Gastrocnemius medialis (tissue), 4 donors: ENCODE measurements around the gene PROM1. TPM values are rescaled to one million over a fixed set of nuclear protein-coding genes. Genes with fewer than 3 reads are reported as not detected.

Experiments
- ATAC-seq, 2 donors: fragments of 150-250 bp; one replicate each; pipeline ENCODE4 v1.9.1; 2016
- DNase-seq, 2 donors: peaks; one replicate each; pipeline ENCODE4 v3.0.0-alpha.2; 2019
- H3K27ac ChIP-seq, 4 donors: fragments of 200-600 bp; sonication (generic); 1 replicate in 1 of 4; 2 replicates in 3 of 4; pipeline ENCODE4 v1.5.1; 2016 to 2018; ENCODE audit warnings: mild to moderate bottlenecking in 2 of 4, moderate library complexity in 1 of 4
- H3K27me3 ChIP-seq, 3 donors: fragments of 200-600 bp; sonication (generic) in 2 of 3; 1 replicate in 1 of 3; 2 replicates in 2 of 3; pipeline versions ENCODE4 v1.5.1 to v1.6.0; 2016 to 2019; ENCODE audit warnings: mild to moderate bottlenecking in 1 of 3, moderate library complexity in 1 of 3
- H3K36me3 ChIP-seq, 2 donors: fragments of 200-600 bp; sonication (generic) in 1 of 2; one replicate each; pipeline ENCODE4 v1.5.1; 2017 to 2018
- H3K4me1 ChIP-seq, 2 donors: fragments of 200-600 bp; sonication (generic) in 1 of 2; one replicate each; pipeline ENCODE4 v1.5.1; 2016 to 2017; ENCODE audit warnings: mild to moderate bottlenecking in 2 of 2
- H3K4me3 ChIP-seq, 4 donors: fragments of 200-600 bp; sonication (generic) in 3 of 4; 1 replicate in 1 of 4; 2 replicates in 3 of 4; pipeline ENCODE4 v1.5.1; 2016 to 2019; ENCODE audit warnings: mild to moderate bottlenecking in 2 of 4
- H3K9me3 ChIP-seq, 3 donors: fragments of 200-600 bp; sonication (generic) in 2 of 3; 1 replicate in 1 of 3; 2 replicates in 2 of 3; pipeline ENCODE4 v1.5.1; 2016 to 2019
- CTCF ChIP-seq, 5 experiments: fragments of 450-650 bp in 3 of 5; fragments of 200-600 bp in 2 of 5; sonication (generic) in 2 of 5; IDR thresholded peaks in 4 of 5; conservative IDR thresholded peaks in 1 of 5; 1 replicate in 4 of 5; 2 replicates in 1 of 5; pipeline ENCODE4 v1.5.1; 2016 to 2019; ENCODE audit warnings: antibody characterized with exemption in 5 of 5, mild to moderate bottlenecking in 3 of 5, moderate library complexity in 3 of 5
- POLR2A ChIP-seq, 2 donors: fragments of 450-650 bp; IDR thresholded peaks; one replicate each; pipeline ENCODE4 v1.6.1; 2017; ENCODE audit warnings: antibody characterized with exemption in 2 of 2, mild to moderate bottlenecking in 2 of 2, moderate library complexity in 2 of 2
- in situ Hi-C, 4 donors: fragments of 200-750 bp; cut with MboI; loops; one replicate each; pipeline versions ENCODE4 v1.15.0 to v1.8.0; 2017; ENCODE audit warnings: low sequenced_read_pairs in 4 of 4
- intact Hi-C: fragments of 100-400 bp; cut with DNase I; formaldehyde crosslinking; loops from one replicate; pipeline ENCODE4 v1.15.1; 2023; ENCODE audit warnings: low total_unique reads
- total RNA-seq, 4 donors: library from RNA; depleted of rRNA; stranded (reverse); fragments of >200 nt; gene quantifications; one replicate each; pipeline versions ENCODE4 v1.1.0 to v1.2.3, GENCODE V29; 2016

Gene PROM1
- total RNA-seq, 4 donors from 2014 or later: 0.11 to 2.9 (median 0.58) TPM; not detected in 1

- peak overlapping the region in 2 of 4 donors; percentile 32 to 49 for H3K27ac ChIP-seq
- peak; percentile 74 to 90 for ATAC-seq
These were observed 38.5 kb upstream of the PROM1 start for GRCh38 chr4:16122308-16122711.

GRCh38 chr4:16120720-16121119, 36.9 kb upstream of the PROM1 start:
- Histone ChIP-seq H3K27me3 (no peaks in the 10 kb centered on the region), H3K27ac (no peak overlapping the region), H3K4me3 (no peak overlapping the region), H3K36me3 (no peaks in the 10 kb centered on the region), H3K9me3 (no peaks in the 10 kb centered on the region), H3K4me1 (peaks cover 45 to 53% of the 10 kb centered on the region in 2 donors)
- DNase-seq: no peak
- in situ Hi-C loops (no loop called here), intact Hi-C loops (no loop called here)
- ATAC-seq: no peak
- TF ChIP-seq POLR2A (IDR thresholded peaks at IDR 0.05) (no peak), CTCF (IDR thresholded peaks at IDR 0.05 in 4 of 5, conservative IDR thresholded peaks at IDR 0.05 in 1 of 5) (no peak)

More at GRCh38 chr4:16122308-16122711, 38.5 kb upstream of the PROM1 start:
- no peaks in the 10 kb centered on the region for H3K9me3 ChIP-seq
- peaks cover 30 to 37% of the 10 kb centered on the region in 2 donors for H3K4me1 ChIP-seq
- intact Hi-C loops (no loop called here), in situ Hi-C loops (no loop called here)
- TF ChIP-seq POLR2A (IDR thresholded peaks at IDR 0.05) (no peak), CTCF (IDR thresholded peaks at IDR 0.05 in 4 of 5, conservative IDR thresholded peaks at IDR 0.05 in 1 of 5) (no peak)
- H3K27me3 ChIP-seq: no peaks in the 10 kb centered on the region
- no peaks in the 10 kb centered on the region for H3K36me3 ChIP-seq
- no peak overlapping the region for H3K4me3 ChIP-seq
- DNase-seq: peak; percentile 31 to 43

GRCh38 chr4:16119981-16120380, 36.2 kb upstream of the PROM1 start:
- Histone ChIP-seq H3K27ac (no peak overlapping the region), H3K4me3 (no peak overlapping the region), H3K36me3 (no peaks in the 10 kb centered on the region), H3K27me3 (no peaks in the 10 kb centered on the region), H3K4me1 (peaks cover 49 to 57% of the 10 kb centered on the region in 2 donors), H3K9me3 (no peaks in the 10 kb centered on the region)
- in situ Hi-C loops: no loop called here
- ATAC-seq (no peak), DNase-seq (no peak)
- intact Hi-C loops: loop anchor here (10.0 kb wide), 2 partner anchors 105 to 315 kb away; partner anchors contain the start of gene TAPT1
- no peak for TF ChIP-seq CTCF (IDR thresholded peaks at IDR 0.05 in 4 of 5, conservative IDR thresholded peaks at IDR 0.05 in 1 of 5)
- TF ChIP-seq POLR2A (IDR thresholded peaks at IDR 0.05): no peak

GRCh38 chr4:16118090-16118489, 34.3 kb upstream of the PROM1 start:
- Histone ChIP-seq H3K4me1 (peaks cover 59 to 66% of the 10 kb centered on the region in 2 donors), H3K27ac (peak overlapping the region; percentile 52 to 77 (median 66)), H3K27me3 (no peaks in the 10 kb centered on the region), H3K4me3 (peak overlapping the region in 1 of 4 donors; percentile 21), H3K9me3 (no peaks in the 10 kb centered on the region), H3K36me3 (no peaks in the 10 kb centered on the region)
- intact Hi-C loops: loop anchor here (10.0 kb wide), 2 partner anchors 107 to 313 kb away; partner anchors contain the start of gene TAPT1
- DNase-seq: no peak
- in situ Hi-C loops: no loop called here
- TF ChIP-seq CTCF (IDR thresholded peaks at IDR 0.05 in 4 of 5, conservative IDR thresholded peaks at IDR 0.05 in 1 of 5) (no peak), POLR2A (IDR thresholded peaks at IDR 0.05) (no peak)
- ATAC-seq: peak; percentile 81 to 84

GRCh38 chr4:16117164-16117563, 33.3 kb upstream of the PROM1 start:
- intact Hi-C loops (loop anchor here (10.0 kb wide), 2 partner anchors 108 to 312 kb away; partner anchors contain the start of gene TAPT1), in situ Hi-C loops (no loop called here)
- ATAC-seq (no peak), DNase-seq (no peak)
- H3K27me3 ChIP-seq: no peaks in the 10 kb centered on the region
- H3K9me3 ChIP-seq: no peaks in the 10 kb centered on the region
- H3K36me3 ChIP-seq: no peaks in the 10 kb centered on the region
- peak overlapping the region; percentile 52 to 77 (median 66) for H3K27ac ChIP-seq
- TF ChIP-seq CTCF (IDR thresholded peaks at IDR 0.05 in 4 of 5, conservative IDR thresholded peaks at IDR 0.05 in 1 of 5): no peak
- no peak for TF ChIP-seq POLR2A (IDR thresholded peaks at IDR 0.05)
- peaks cover 53 to 57% of the 10 kb centered on the region in 2 donors for H3K4me1 ChIP-seq
- H3K4me3 ChIP-seq: no peak overlapping the region
